GM19043 (cell line): Measurements from ENCODE around the gene CCDC12.

Experiments
- ATAC-seq: cut with Tn5 transposase; IDR thresholded peaks from one replicate; pipeline ENCODE4 v1.9.1; 2021; ENCODE audit warnings: low read depth; ENCODE audit not compliant: unreplicated experiment

The CCDC12 gene

GRCh38 chr3:46997453-46998091, 21.0 kb upstream of the CCDC12 start:
- no peak for ATAC-seq

- no peak for ATAC-seq
Observed at GRCh38 chr3:46996689-46997452, 20.3 kb upstream of the CCDC12 start.

GRCh38 chr3:46995901-46996562, 19.5 kb upstream of the CCDC12 start:
- no peak for ATAC-seq

- ATAC-seq: no peak
Observed at GRCh38 chr3:46994801-46995731, 18.5 kb upstream of the CCDC12 start.

- ATAC-seq: no peak
Observed at GRCh38 chr3:46993986-46994385, 17.4 kb upstream of the CCDC12 start.

- ATAC-seq: no peak
Observed at GRCh38 chr3:46993292-46993691, 16.7 kb upstream of the CCDC12 start.

- no peak for ATAC-seq
Observed at GRCh38 chr3:46992231-46992630, 15.7 kb upstream of the CCDC12 start.

GRCh38 chr3:46991406-46992165, 15.0 kb upstream of the CCDC12 start:
- ATAC-seq: no peak

- ATAC-seq: no peak
Observed at GRCh38 chr3:46990573-46991374, 14.2 kb upstream of the CCDC12 start.

GRCh38 chr3:46989146-46989810, 12.7 kb upstream of the CCDC12 start:
- ATAC-seq: no peak

GRCh38 chr3:46988616-46989015, 12.1 kb upstream of the CCDC12 start:
- no peak for ATAC-seq

GRCh38 chr3:46987743-46988401, 11.3 kb upstream of the CCDC12 start:
- peak; percentile 62 for ATAC-seq

GRCh38 chr3:46987319-46987742, 10.8 kb upstream of the CCDC12 start:
- ATAC-seq: peak; percentile 5

GRCh38 chr3:46986782-46987310, 10.3 kb upstream of the CCDC12 start:
- ATAC-seq: no peak

- no peak for ATAC-seq
Observed at GRCh38 chr3:46986055-46986730, 9.6 kb upstream of the CCDC12 start.

- ATAC-seq: no peak
Observed at GRCh38 chr3:46985588-46985987, 9.0 kb upstream of the CCDC12 start.
